Measurements from ENCODE around the gene FNDC1.

FNDC1 gene

DNA sequence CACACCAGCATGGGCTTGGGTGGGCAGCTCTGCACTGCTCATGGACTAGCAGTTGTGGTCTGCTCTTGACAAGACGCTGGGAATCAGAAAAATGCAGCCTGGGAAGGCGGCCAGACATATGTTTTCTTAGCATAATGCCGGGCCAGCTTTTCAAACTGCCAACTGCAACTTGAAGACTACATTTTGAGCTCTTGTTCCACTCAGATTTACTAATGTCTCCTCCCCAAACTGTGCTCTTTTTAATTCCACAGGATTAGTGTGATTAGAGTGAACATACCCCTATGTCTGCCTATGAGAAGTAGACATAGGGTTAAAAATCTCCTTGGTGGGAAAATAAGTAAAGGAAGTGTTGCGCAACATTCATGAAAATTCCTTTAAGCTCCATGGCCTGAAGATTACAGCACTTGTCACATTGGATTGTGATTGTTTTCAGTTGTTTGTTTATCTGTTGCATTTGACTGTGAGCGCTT lies 5.3 kb upstream of the FNDC1 start:
- Histone ChIP-seq H3F3A (ENCODE audit: insufficient read depth) (no peaks in the 10 kb centered on the region), H3K79me2 (ENCODE audit: insufficient read depth, low read length) (no peaks in the 10 kb centered on the region), H3K9me3 (ENCODE audit: insufficient read depth, low read length) (no peaks in the 10 kb centered on the region), H3K9me2 (replicated peaks; ENCODE audit: insufficient read depth, low read length) (no peaks in the 10 kb centered on the region), H4K20me1 (ENCODE audit: low read depth, low read length) (no peaks in the 10 kb centered on the region), H2AFZ (ENCODE audit: low read depth, low read length, severe bottlenecking) (no peak overlapping the region), H3K9ac (ENCODE audit: low read length) (no peak overlapping the region), H3K27me3 (ENCODE audit: low read length) (no peaks in the 10 kb centered on the region), H3K4me3 (ENCODE audit: insufficient read depth, low read length, poor library complexity, severe bottlenecking) (no peak overlapping the region), H3K36me3 (ENCODE audit: low read length) (no peaks in the 10 kb centered on the region), H3K27ac (ENCODE audit: low read depth, low read length) (no peak overlapping the region), H3K4me2 (ENCODE audit: low read depth, low read length, poor library complexity, severe bottlenecking) (no peak overlapping the region)
- no peak for TF ChIP-seq EZH2phosphoT487 (conservative IDR thresholded peaks at IDR 0.05; ENCODE audit: low read length)
- TF ChIP-seq, protein P1, sequence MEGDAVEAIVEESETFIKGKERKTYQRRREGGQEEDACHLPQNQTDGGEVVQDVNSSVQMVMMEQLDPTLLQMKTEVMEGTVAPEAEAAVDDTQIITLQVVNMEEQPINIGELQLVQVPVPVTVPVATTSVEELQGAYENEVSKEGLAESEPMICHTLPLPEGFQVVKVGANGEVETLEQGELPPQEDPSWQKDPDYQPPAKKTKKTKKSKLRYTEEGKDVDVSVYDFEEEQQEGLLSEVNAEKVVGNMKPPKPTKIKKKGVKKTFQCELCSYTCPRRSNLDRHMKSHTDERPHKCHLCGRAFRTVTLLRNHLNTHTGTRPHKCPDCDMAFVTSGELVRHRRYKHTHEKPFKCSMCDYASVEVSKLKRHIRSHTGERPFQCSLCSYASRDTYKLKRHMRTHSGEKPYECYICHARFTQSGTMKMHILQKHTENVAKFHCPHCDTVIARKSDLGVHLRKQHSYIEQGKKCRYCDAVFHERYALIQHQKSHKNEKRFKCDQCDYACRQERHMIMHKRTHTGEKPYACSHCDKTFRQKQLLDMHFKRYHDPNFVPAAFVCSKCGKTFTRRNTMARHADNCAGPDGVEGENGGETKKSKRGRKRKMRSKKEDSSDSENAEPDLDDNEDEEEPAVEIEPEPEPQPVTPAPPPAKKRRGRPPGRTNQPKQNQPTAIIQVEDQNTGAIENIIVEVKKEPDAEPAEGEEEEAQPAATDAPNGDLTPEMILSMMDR (IDR thresholded peaks at IDR 0.05; ENCODE audit: insufficient read depth, low read length, poor library complexity, severe bottlenecking) = no peak

GRCh38 chr6:159168536-159169192 lies 536 bp upstream of the FNDC1 start:
- no peak overlapping the region for H3K27ac ChIP-seq (ENCODE audit: low read depth, low read length)
- no peaks in the 10 kb centered on the region for H3K27me3 ChIP-seq (ENCODE audit: low read length)
- peak overlapping the region; percentile 30 for H3K4me3 ChIP-seq (ENCODE audit: insufficient read depth, low read length, poor library complexity, severe bottlenecking)
- no peak overlapping the region for H3K9ac ChIP-seq (ENCODE audit: low read length)
- H3K79me2 ChIP-seq (ENCODE audit: insufficient read depth, low read length) = no peaks in the 10 kb centered on the region
- no peaks in the 10 kb centered on the region for H4K20me1 ChIP-seq (ENCODE audit: low read depth, low read length)
- no peaks in the 10 kb centered on the region for H3K36me3 ChIP-seq (ENCODE audit: low read length)
- peak overlapping the region; percentile 40 for H3K4me2 ChIP-seq (ENCODE audit: low read depth, low read length, poor library complexity, severe bottlenecking)
- TF ChIP-seq EZH2phosphoT487 (conservative IDR thresholded peaks at IDR 0.05; ENCODE audit: low read length) = no peak
- TF ChIP-seq, protein P1 (IDR thresholded peaks at IDR 0.05; ENCODE audit: insufficient read depth, low read length, poor library complexity, severe bottlenecking) = no peak
- H2AFZ ChIP-seq (ENCODE audit: low read depth, low read length, severe bottlenecking) = no peak overlapping the region
- H3K9me3 ChIP-seq (ENCODE audit: insufficient read depth, low read length) = no peaks in the 10 kb centered on the region
- no peaks in the 10 kb centered on the region for H3K9me2 ChIP-seq (replicated peaks; ENCODE audit: insufficient read depth, low read length)
- no peaks in the 10 kb centered on the region for H3F3A ChIP-seq (ENCODE audit: insufficient read depth)

DNA sequence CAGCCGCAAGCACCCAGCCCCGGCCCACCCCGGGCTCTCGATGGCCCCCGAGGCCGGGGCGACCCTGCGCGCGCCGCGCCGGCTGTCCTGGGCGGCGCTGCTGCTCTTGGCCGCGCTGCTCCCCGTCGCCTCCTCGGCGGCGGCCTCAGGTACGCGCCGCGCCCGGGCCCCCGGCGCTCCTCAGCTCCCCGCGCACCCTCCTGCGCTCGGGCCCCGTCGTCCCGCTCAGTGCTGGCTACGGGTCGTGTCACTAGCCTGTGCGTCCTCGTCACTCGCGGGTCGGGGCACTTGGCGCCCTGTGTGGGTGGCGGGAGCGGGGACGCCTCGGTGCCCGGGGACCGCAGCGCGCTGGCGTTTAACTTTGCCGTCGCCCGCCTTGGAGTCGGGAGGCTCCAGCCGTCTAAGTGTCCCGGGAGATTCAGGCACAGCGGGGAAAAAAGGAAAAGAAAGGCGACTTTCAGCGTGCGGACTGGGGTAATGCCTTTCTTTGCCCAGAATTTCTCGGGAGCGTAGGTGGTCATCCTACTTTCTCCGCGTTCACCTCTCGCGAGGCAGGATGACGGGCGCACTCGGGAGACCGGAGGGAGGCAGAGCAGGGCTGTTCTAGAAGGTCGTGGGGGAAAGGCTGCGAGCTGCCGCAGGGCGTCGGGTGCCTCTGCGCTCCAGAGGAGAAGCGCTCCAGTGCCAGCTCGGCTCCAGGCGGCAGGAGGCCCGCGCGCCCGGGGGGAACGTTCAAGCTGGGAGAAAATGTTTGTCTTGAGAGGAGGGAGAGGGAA lies 545 bp downstream of the FNDC1 start:
- peak overlapping the region; percentile 40 for H3K9ac ChIP-seq (ENCODE audit: low read length)
- peak overlapping the region; percentile 71 for H2AFZ ChIP-seq (ENCODE audit: low read depth, low read length, severe bottlenecking)
- H3K9me3 ChIP-seq (ENCODE audit: insufficient read depth, low read length) = no peaks in the 10 kb centered on the region

More for the DNA sequence above, 545 bp downstream of the FNDC1 start:
- Histone ChIP-seq H3F3A (ENCODE audit: insufficient read depth) (no peaks in the 10 kb centered on the region), H3K4me3 (ENCODE audit: insufficient read depth, low read length, poor library complexity, severe bottlenecking) (peak overlapping the region; percentile 50), H3K27ac (ENCODE audit: low read depth, low read length) (no peak overlapping the region), H3K36me3 (ENCODE audit: low read length) (no peaks in the 10 kb centered on the region), H3K4me2 (ENCODE audit: low read depth, low read length, poor library complexity, severe bottlenecking) (peak overlapping the region; percentile 65), H3K27me3 (ENCODE audit: low read length) (no peaks in the 10 kb centered on the region), H3K79me2 (ENCODE audit: insufficient read depth, low read length) (no peaks in the 10 kb centered on the region), H3K9me2 (replicated peaks; ENCODE audit: insufficient read depth, low read length) (no peaks in the 10 kb centered on the region), H4K20me1 (ENCODE audit: low read depth, low read length) (no peaks in the 10 kb centered on the region)
- TF ChIP-seq, protein P1 (IDR thresholded peaks at IDR 0.05; ENCODE audit: insufficient read depth, low read length, poor library complexity, severe bottlenecking) = no peak
- TF ChIP-seq EZH2phosphoT487 (conservative IDR thresholded peaks at IDR 0.05; ENCODE audit: low read length) = no peak

Measured in SU-DHL-6 (cell line).